HG02870 (cell line): Measurements from ENCODE around the gene ID3.
A peak's percentile ranks its signal among the peaks of the same experiment; 100 is the strongest.

ENCODE experiments used
- ATAC-seq: cut with Tn5 transposase; IDR thresholded peaks from one replicate; pipeline ENCODE4 v1.9.1; 2021; ENCODE audit warnings: mild to moderate bottlenecking, moderate library complexity; ENCODE audit not compliant: unreplicated experiment

The ID3 gene

DNA sequence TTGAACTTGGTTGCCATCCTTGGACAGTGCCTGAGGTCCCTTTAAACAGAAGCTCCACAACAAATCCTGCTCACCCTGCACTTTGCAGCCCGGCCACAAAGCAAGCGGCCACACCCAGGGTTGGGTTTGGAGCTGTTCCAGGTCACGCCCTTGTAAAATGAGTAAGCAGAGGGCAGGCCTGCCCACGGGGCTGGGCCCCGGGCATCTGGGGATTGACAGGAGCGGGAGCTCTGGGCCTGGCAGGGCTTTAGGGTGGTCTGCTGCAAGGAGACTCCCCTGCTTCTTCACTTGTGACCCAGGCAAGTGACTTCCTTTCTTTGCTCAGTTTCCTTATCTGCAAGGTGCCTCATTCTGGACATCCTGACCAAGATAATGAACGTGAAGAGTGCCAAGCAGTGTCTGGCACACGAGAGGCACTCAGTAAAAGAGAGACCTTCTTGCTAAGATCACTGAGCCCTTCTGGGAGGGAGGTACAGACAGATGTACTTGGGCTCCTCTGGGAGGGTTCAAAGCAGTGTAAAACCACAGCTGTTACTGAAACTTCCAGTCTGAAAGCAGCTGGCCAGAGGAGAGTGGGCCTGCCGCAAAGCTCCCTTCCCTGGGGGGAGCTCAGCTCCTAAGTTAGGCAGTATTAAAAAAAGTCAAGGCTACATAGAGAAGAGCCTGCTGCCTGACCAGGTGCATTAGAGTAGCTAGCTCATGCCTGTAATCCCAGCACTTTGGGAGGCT, 30.9 kb downstream of the ID3 start:
- ATAC-seq, result peak; percentile 37

DNA sequence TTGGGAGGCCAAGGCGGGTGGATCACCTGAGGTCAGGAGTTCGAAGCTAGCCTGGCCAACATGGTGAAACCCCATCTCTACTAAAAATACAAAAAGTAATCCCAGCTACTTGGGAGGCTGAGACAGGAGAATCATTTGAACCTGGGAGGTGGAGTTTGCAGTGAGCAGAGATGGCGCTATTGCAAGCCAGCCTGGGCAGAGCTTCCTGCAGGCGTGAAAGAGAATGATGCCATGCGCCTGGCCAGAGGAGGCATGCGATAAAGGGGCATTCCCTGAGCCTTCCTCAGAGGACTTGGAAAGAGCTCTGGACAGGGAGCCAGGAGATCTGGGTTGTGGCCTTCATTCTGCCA, 31.4 kb downstream of the ID3 start:
- no peak for ATAC-seq

DNA sequence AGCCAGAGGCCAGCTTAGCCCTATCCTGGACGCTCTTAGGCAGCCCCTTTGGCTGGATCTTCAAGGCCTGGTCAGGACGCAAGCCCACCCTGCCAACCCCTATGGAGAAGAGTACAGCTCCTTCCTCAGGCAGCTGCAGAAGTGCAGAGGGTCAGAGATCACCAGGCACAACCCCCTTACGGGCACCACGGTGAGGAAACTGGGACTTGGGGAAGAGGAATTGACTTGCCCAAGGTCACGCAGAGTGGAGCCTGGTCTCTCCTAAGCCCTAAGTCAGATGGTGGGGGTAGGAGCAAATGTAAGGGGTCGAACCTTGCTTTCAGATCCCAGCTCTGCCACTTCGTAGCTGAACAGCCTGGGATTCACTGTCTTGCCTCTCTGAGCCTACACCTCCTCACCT, 31.9 kb downstream of the ID3 start:
- ATAC-seq, result no peak

DNA sequence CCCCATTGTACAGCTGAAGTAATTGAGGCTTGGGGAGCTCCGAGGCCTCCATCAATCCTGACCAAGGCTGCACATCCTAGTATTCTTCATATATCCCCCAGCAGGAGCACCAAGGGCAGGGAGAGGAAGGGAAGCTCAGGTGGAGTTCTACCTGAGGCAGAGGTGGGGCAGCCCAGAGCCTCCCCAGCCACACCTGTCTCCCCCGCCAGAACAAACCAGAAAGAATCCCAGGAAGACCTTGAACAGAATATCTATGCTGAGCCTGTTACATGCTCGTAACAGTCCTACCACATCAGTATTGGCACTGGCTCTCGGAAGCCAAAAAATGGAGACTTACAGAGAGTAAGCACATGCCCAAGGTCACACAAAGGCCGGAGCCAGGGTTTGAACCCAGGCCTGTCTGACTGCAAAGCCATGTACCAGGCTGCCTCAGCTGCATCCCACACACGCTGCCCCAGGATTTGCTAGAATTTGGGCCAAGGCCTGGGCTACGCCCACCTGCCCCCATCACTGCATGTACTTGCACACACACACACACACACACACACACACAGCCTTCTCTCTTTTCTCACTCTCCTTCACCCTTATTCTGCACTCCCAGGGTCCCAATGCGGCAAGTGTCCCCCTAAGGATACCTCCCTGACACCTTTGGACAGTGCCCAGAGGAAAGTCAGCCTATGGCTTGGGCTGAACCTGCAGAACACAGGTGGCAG, 32.8 kb downstream of the ID3 start:
- ATAC-seq, result no peak

DNA sequence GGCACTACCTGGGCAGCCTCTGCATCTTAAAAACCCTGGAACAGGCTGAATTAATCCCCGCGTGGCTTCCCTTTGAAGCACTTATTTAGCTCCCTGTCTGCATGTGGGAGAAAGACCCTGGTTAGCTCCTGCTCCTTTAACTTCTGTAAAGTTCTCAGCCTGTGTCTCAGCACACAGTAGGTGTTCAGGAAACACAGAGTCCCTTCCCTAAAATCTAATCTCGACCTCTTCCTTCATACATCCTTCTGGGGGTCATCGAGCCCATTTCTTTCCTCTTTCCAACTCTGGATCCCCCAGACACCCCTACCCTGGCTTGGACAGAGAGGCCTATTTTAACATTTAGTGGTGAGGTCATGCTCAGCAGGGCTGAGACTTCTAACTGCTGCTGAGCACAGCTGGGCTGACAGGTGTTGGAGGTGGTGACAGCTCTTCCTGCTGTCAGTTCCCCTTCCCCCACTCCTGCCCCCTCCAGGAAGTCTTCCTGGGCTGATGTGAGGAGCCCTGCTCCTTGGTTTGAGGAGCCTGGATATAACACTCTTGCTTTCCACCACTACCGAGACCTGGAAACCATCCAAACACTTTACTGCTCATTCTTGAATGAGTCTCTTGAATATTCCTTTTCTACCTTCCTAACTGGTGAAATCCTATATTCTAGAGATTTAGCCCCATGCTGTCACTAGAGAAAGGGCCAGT, 33.6 kb downstream of the ID3 start:
- ATAC-seq, result no peak

DNA sequence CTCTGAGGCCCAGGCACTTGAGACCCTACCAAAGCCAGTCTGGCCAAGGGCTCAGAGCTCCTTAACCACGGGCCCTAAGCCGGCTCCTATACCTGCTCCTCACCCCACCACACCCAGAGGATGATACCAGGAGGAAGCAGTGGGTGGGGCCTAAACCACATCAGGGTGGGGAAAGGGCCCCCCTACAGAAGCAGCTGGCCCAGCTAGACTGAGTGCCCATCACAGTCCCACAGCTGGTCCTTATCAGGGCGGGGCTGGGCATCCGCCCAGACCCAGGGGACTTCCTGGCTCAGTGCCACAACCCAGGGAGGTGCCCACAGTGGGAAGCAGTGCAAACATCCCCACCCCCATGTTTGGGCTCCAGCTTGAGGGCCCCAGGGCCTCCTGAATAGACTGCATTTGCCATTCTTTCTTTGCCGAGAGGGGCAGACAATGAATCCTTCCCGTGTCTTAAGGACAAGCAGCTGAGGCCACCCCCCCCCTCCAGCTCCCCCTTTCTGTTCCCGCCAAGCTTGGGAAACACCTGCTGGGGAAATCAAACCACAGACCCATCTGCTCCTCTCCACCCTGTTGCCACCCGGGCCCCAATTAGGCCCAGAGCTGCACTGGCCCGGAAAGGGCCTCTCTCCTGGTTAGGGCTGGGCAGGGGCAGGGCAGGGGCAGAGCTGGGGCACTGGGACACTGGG, 34.4 kb downstream of the ID3 start:
- no peak for ATAC-seq

DNA sequence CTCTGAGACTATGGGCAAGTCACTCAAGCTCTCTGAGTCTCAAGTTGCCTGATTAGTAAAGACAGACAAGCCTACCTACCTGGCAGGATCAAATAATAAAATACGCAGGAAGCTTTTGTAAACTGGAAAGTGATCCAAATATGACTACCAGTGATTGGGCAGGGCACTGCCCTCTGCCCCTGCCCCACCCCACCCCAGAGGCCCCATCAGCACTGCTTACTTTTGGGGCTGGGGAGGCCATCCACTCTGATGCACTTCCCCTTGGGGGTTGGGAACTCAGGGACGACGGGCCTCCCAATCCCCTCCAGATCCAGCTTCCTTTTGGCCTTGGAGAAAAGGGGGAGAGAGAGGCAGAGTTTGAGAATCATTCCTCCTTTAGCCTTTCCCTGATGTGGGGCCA, 35.1 kb downstream of the ID3 start:
- ATAC-seq, result no peak

DNA sequence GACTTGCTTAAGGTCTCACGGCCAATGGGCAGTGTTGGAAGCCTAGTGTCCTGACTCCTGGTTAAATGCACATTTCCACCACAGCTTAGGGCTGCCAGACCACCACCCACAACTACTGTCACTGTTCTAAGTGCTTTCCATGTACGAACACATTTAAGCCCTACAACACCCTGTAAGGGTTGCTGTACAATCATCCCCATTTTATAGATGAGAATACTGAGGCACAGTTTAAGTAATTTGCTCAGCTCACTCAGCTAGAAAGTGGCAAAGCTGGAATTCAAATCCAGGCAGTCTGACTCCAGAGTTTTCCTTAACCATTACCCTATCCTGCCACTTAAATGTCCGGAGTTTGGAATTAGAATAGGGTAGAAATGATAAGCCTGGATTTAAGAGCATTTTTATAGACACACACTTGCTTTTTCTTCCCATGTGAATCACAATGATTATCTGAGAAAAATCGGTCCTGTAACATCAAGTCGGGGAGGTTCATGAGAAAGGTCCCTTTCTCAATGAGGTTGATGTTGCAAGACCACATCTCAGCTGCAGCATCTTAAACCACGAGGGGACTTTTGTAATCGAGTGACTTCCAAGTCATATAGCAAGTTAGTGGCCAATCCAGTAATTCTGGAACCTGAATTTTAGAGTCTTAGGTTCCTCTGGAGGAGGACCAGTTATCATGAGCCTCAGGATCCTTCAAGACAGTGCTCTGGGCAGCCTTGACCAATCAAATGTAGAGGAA, 36.9 kb downstream of the ID3 start:
- no peak for ATAC-seq

DNA sequence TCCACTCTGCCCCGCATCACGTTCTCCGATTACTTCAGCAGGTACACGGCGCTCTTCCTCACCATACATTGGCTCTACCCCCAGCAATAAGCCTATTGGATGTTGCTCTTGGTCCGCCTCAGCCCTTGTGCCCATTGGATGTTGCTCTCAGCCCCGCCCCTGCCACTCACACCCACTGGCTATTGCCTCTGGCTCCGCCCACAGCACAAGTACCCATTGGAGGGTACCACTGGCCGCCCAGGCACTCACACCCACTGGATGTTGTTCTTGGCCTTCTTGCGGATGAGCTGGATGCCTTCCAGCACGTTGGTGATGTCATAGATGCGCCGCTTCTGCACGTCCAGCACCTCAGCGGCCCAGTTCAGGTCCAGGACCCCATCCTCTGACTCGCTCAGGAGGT, 37.7 kb downstream of the ID3 start:
- ATAC-seq, result no peak

DNA sequence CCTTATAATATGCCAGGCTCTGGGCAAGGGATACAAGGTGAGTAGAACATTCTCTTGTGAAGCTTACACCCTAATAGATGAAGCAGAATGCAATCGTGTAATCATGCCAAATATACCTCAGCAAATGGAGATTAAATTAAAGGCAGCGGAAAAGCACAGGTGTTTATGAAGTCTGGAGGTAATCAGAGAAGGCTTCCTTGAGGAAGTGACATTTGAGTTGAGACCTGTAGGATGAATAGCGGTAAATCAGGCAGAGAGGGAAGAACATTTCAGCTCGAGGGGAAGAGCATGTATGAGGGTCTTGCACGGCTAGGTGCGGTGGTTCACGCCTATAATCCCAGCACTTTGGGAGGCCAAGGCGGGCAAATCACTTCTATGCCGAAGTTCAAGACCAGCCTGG, 41.7 kb downstream of the ID3 start:
- no peak for ATAC-seq

DNA sequence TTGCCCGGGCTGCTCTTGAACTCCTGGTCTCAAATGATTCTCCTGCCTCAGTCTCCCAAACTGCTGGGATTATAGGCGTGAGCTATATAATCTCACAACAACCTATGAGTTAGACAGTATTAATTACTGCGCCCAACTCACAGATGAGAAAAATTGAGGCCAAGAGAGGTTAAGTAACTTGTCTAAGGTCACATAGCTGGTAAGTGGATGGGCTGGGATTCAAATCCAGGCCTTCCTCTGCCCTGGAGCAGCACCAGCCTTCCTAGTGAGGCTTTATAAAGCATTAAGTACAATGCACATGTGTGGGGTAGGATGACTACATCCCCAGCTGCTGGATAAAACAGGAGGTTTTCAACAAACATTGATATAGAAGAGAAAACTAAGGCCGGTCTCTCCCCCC, 43.4 kb downstream of the ID3 start:
- ATAC-seq, result no peak

DNA sequence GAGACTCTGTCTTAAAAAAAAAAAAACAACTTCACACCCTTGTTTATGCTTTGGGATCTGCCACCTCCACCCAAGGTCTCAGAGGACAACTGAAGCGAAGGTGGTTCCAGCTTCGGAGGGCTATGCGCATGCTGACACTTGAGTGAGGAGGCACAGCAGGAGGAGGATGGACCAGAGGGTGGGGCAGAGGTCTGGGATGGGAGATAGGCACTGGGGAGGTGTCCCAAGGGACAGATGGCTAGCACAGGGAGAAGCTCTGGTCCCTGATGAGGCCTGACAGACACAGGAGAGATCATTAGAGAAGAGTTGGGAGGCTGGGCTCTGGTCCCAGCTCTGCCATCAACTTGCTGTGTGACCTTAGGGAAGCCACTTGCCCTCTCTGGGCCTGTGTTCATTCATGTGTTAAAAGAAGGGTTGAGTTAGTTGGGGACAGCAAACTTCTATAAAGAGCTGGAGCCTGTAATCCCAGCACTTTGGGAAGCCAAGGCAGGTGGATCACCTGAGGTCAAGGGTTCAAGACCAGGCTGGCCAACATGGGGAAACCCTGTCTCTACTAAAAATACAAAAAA, 45.1 kb downstream of the ID3 start:
- ATAC-seq, result no peak

DNA sequence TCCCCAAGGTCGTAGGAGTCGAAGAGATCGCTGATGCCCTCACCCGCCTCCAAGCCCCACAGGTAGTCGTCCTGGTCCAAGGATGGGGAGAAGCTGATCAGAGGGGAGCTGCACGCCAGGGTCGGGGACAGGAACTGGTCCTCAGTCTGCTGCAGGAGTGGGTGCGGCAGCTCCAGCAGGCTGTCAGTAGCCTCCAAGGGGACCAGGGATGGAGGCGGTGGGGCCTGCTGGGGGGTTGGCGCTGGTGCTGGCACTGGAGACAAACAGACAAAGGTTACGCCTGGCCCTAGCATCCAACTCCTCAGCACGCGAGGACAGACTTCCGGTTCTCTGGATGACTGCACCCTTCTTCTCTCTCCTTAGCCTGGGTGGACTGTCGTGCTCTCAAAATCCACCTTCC, 49.4 kb downstream of the ID3 start:
- ATAC-seq, result no peak
